SK-N-SH (cell line): ENCODE results near the gene BHLHA9. TPM values are rescaled to one million over a fixed set of nuclear protein-coding genes. Genes with fewer than 3 reads are reported as not detected.
"Not testable (repeated sequence)": the region's sequence is repeated elsewhere in the genome, so short reads cannot be mapped to it uniquely, and the experiment has no call there.

Experiments
- CTCF ChIA-PET: fragments of 300-600, 350-600 bp; formaldehyde crosslinking; extraction: SDS; loops from one replicate; lab custom pipeline; 2021; lab: Yijun Ruan, JAX
- POLR2A ChIA-PET: fragments of 350-600 bp; sonication (Branson Sonifier 250); formaldehyde crosslinking; extraction: SDS; loops from one replicate; lab custom pipeline; 2020; ENCODE audit warnings: antibody characterized with exemption, inconsistent platforms; lab: Yijun Ruan, JAX
- DNase-seq: peaks from one replicate; pipeline ENCODE4 v3.0.0; 2012
- H2AFZ ChIP-seq: fragments of 200-600 bp; sonication (generic); 2 replicates; pipeline ENCODE4 v1.8.1; 2016; ENCODE audit warnings: antibody characterized with exemption, mild to moderate bottlenecking, low read depth
- H3F3A ChIP-seq: fragments of 200-600 bp; sonication (generic); replicated peaks from 2 replicates; pipeline ENCODE3; 2016; ENCODE audit warnings: antibody characterized with exemption, mild to moderate bottlenecking; ENCODE audit not compliant: insufficient read depth
- H3K27ac ChIP-seq, 2 experiments: fragments of 200-500 bp in 1 of 2; fragments of 200-600 bp in 1 of 2; sonication (Bioruptor generic) in 1 of 2; sonication (generic), shearing (Covaris generic) in 1 of 2; 2 replicates each; pipeline versions ENCODE4 v1.5.1 to v1.6.1; 2014 to 2016; ENCODE audit warnings: low read depth in 2 of 2, inconsistent platforms in 1 of 2, low read length in 1 of 2, mild to moderate bottlenecking in 1 of 2, mixed read lengths in 1 of 2
- H3K27me3 ChIP-seq: fragments of 200-600 bp; sonication (generic), shearing (Covaris generic); 2 replicates; pipeline ENCODE4 v1.6.1; 2016; ENCODE audit warnings: mixed run types; ENCODE audit not compliant: insufficient read depth
- H3K36me3 ChIP-seq, 2 experiments: fragments of 200-500 bp in 1 of 2; fragments of 200-600 bp in 1 of 2; sonication (Bioruptor generic) in 1 of 2; sonication (generic) in 1 of 2; replicated peaks in 1 of 2; 2 replicates each; pipeline versions ENCODE3 to v1.5.1; 2014 to 2016; ENCODE audit warnings: low read length in 1 of 2, mild to moderate bottlenecking in 1 of 2; ENCODE audit not compliant: insufficient read depth in 2 of 2, control insufficient read depth in 1 of 2
- H3K4me1 ChIP-seq, 2 experiments: fragments of 200-500 bp in 1 of 2; fragments of 200-600 bp in 1 of 2; sonication (Bioruptor generic) in 1 of 2; sonication (generic), shearing (Covaris generic) in 1 of 2; 2 replicates each; pipeline versions ENCODE4 v1.5.1 to v1.6.1; 2014 to 2016; ENCODE audit warnings: low read depth in 1 of 2, low read length in 1 of 2, mixed run types in 1 of 2; ENCODE audit not compliant: insufficient read depth in 2 of 2, control insufficient read depth in 1 of 2
- H3K4me2 ChIP-seq: fragments of 200-600 bp; sonication (generic), shearing (Covaris generic); 2 replicates; pipeline ENCODE4 v1.6.1; 2017; ENCODE audit warnings: mixed run types
- H3K4me3 ChIP-seq, 2 experiments: fragments of 200-500 bp in 1 of 2; fragments of 200-600 bp in 1 of 2; sonication (Bioruptor generic) in 1 of 2; sonication (generic), shearing (Covaris generic) in 1 of 2; 2 replicates each; pipeline versions ENCODE4 v1.5.1 to v1.8.1; 2014 to 2016; ENCODE audit warnings: low read depth in 2 of 2, inconsistent platforms in 1 of 2, low read length in 1 of 2, mild to moderate bottlenecking in 1 of 2, mixed read lengths in 1 of 2, moderate library complexity in 1 of 2
- H3K79me2 ChIP-seq: fragments of 200-600 bp; sonication (generic); 2 replicates; pipeline ENCODE4 v1.8.1; 2017; ENCODE audit warnings: mild to moderate bottlenecking; ENCODE audit not compliant: insufficient read depth
- H3K9ac ChIP-seq: fragments of 200-600 bp; sonication (generic); 2 replicates; pipeline ENCODE4 v1.6.1; 2017; ENCODE audit warnings: mixed run types
- H3K9me2 ChIP-seq: fragments of 200-600 bp; sonication (generic); 2 replicates; pipeline ENCODE4 v1.6.1; 2017; ENCODE audit warnings: mixed run types
- H3K9me3 ChIP-seq: fragments of 200-600 bp; sonication (generic); 2 replicates; pipeline ENCODE4 v1.6.1; 2017; ENCODE audit warnings: mixed run types, mild to moderate bottlenecking, moderate library complexity
- H4K20me1 ChIP-seq: fragments of 200-600 bp; sonication (generic); 2 replicates; pipeline ENCODE4 v1.6.1; 2017; ENCODE audit warnings: mild to moderate bottlenecking, mixed run types; ENCODE audit not compliant: insufficient read depth
- CHD2 ChIP-seq: fragments of 150-350 bp; IDR thresholded peaks from 2 replicates; pipeline ENCODE4 v1.6.1; 2018; ENCODE audit warnings: low read length; ENCODE audit not compliant: partially characterized antibody
- EZH2phosphoT487 ChIP-seq: fragments of 200-600 bp; sonication (generic); IDR thresholded peaks from 2 replicates; pipeline ENCODE4 v1.6.1; 2017; ENCODE audit warnings: low read depth, mixed run types, mild to moderate bottlenecking, antibody characterized with exemption, moderate library complexity, borderline replicate concordance
- FOSL2 ChIP-seq: IDR thresholded peaks from 2 replicates; pipeline ENCODE4 v1.4.0; 2012; ENCODE audit warnings: low read depth, mild to moderate bottlenecking, moderate library complexity, borderline replicate concordance
- FOXJ3 ChIP-seq: sonication (generic); formaldehyde crosslinking; IDR thresholded peaks from 2 replicates; pipeline ENCODE4 v1.5.1; 2020; ENCODE audit warnings: mild to moderate bottlenecking, missing genetic modification reagents
- GATA2 ChIP-seq: sonication (generic); formaldehyde crosslinking; IDR thresholded peaks from 2 replicates; pipeline ENCODE4 v1.5.0; 2020; ENCODE audit warnings: mild to moderate bottlenecking, missing genetic modification reagents
- JUND ChIP-seq: IDR thresholded peaks from 2 replicates; pipeline ENCODE4 v1.4.0; 2012
- MEF2A ChIP-seq: IDR thresholded peaks from 2 replicates; pipeline ENCODE4 v1.4.0; 2012; ENCODE audit warnings: low read depth, borderline replicate concordance
- NFIC ChIP-seq: IDR thresholded peaks from 2 replicates; pipeline ENCODE4 v1.4.0; 2012; ENCODE audit warnings: borderline replicate concordance
- POLR2AphosphoS5 ChIP-seq: IDR thresholded peaks from 2 replicates; pipeline ENCODE4 v1.6.1; 2012; ENCODE audit warnings: low read depth, low read length
- RAD21 ChIP-seq: IDR thresholded peaks from 2 replicates; pipeline ENCODE4 v1.6.1; 2012; ENCODE audit warnings: mild to moderate bottlenecking, low read length
- RCOR1 ChIP-seq: fragments of 150-350 bp; IDR thresholded peaks from 2 replicates; pipeline ENCODE4 v1.6.1; 2017; ENCODE audit warnings: antibody characterized with exemption, low read length
- SIN3A ChIP-seq: IDR thresholded peaks from 2 replicates; pipeline ENCODE4 v1.6.1; 2012; ENCODE audit warnings: low read depth, mild to moderate bottlenecking, low read length, moderate library complexity, borderline replicate concordance
- SMC3 ChIP-seq: IDR thresholded peaks from 2 replicates; pipeline ENCODE4 v1.6.1; 2012; ENCODE audit warnings: low read depth, low read length, improper control_type of control experiment
- TAF1 ChIP-seq: IDR thresholded peaks from 2 replicates; pipeline ENCODE4 v1.6.1; 2012; ENCODE audit warnings: low read depth, mild to moderate bottlenecking, low read length, moderate library complexity, borderline replicate concordance
- TCF12 ChIP-seq: IDR thresholded peaks from 2 replicates; pipeline ENCODE4 v1.4.0; 2012
- WGBS: methylation state at CpG from one replicate; pipeline ENCODE4 v1.1.6; 2017; ENCODE audit warnings: low lambda C conversion rate; 5-methylcytosine and 5-hydroxymethylcytosine counted together
- polyA plus RNA-seq, 3 experiments: library from polyadenylated mRNA; depleted of rRNA; stranded (reverse); fragments of >200 nt; gene quantifications; 2 replicates each; pipeline ENCODE4 v1.2.3, GENCODE V29; 2012
- TF ChIP-seq, protein P1 (sequence below): IDR thresholded peaks from 2 replicates; pipeline ENCODE4 v1.6.1; 2012; ENCODE audit warnings: mild to moderate bottlenecking, low read depth, low read length, moderate library complexity
- TF ChIP-seq, protein P2 (sequence below): IDR thresholded peaks from 2 replicates; pipeline ENCODE4 v1.4.0; 2012; ENCODE audit warnings: low read depth, borderline replicate concordance

The BHLHA9 gene
- polyA plus RNA-seq, 1 of the 3 experiments (the other 2 are of a cell fraction): not detected

DNA sequence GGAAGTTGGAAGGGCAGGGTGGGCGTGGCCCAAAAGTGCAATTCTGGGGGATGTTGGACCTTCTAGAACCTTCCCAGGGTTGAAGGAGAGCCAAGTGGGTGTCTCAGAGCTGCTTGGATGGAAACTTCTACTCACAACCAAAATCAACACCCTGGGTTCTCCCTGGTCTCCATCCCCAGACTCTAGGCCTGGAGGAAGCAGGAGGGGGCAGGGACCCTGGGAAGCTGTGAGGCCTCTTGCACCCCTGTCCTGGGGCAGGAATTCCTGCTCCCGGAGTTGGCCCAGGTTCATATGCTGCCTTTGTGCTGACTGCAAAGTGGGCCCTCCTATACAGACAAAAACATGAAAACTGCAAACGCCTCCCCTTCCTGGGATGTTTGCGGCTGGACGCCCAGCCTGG is 34.3 kb downstream of the BHLHA9 start:
- ChIA-PET CTCF (no interaction called here), POLR2A (no interaction called here)
- WGBS: 60% methylated on average over 5 of the region's 5 CpGs
- H3F3A ChIP-seq: no peaks in the 10 kb centered on the region
- H3K4me1 ChIP-seq: no peaks in the 10 kb centered on the region
- no peaks in the 10 kb centered on the region for H3K36me3 ChIP-seq
- H3K9me3 ChIP-seq: no peaks in the 10 kb centered on the region
- H3K79me2 ChIP-seq: no peaks in the 10 kb centered on the region
- H3K27ac ChIP-seq: no peak overlapping the region
- no peak for DNase-seq
- H3K9me2 ChIP-seq: no peaks in the 10 kb centered on the region
- no peak overlapping the region for H3K4me2 ChIP-seq
- H2AFZ ChIP-seq: no peak overlapping the region
- no peaks in the 10 kb centered on the region for H4K20me1 ChIP-seq
- no peak overlapping the region for H3K9ac ChIP-seq
- H3K4me3 ChIP-seq: no peak overlapping the region
- peaks cover 7% of the 10 kb centered on the region for H3K27me3 ChIP-seq
- TF ChIP-seq TCF12 (no peak), NFIC (no peak), JUND (no peak), RCOR1 (no peak)

DNA sequence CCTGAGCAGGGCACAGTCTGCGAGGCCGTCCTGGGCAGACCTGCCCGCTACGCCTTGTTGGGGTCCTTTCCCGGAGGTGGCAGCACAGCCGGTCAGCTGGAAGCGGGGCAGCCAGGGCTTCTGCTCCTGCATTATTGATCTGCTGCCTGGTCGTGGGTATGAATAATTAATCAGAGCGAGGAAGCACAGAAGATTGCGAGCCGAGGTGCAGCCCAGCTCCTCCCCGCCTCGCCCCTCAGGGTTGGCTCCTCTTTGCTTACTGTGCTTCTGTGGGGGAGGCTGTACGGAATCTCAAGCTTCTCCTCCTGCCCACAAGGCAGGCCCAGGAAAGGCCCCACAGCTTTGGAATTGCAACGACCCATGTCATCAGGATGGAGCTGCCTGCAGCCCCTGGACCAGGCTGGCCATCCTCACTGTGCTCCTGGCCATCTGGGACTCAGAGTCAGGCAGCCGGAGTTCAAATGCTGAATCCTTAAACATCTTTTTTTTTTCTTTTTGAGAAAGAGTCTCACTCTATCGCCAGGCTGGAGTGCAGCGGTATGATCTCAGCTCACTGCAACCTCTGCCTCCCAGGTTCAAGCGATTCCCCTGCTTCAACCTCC is 34.8 kb downstream of the BHLHA9 start:
- Histone ChIP-seq H3F3A (no peaks in the 10 kb centered on the region), H3K9me2 (no peaks in the 10 kb centered on the region), H3K4me2 (no peak overlapping the region), H3K27me3 (peaks cover 7% of the 10 kb centered on the region), H3K4me3 (no peak overlapping the region), H2AFZ (no peak overlapping the region), H4K20me1 (no peaks in the 10 kb centered on the region), H3K9me3 (no peaks in the 10 kb centered on the region), H3K4me1 (no peaks in the 10 kb centered on the region), H3K79me2 (no peaks in the 10 kb centered on the region), H3K9ac (no peak overlapping the region), H3K36me3 (no peaks in the 10 kb centered on the region), H3K27ac (no peak overlapping the region)
- DNase-seq: no peak
- TF ChIP-seq, protein P1, sequence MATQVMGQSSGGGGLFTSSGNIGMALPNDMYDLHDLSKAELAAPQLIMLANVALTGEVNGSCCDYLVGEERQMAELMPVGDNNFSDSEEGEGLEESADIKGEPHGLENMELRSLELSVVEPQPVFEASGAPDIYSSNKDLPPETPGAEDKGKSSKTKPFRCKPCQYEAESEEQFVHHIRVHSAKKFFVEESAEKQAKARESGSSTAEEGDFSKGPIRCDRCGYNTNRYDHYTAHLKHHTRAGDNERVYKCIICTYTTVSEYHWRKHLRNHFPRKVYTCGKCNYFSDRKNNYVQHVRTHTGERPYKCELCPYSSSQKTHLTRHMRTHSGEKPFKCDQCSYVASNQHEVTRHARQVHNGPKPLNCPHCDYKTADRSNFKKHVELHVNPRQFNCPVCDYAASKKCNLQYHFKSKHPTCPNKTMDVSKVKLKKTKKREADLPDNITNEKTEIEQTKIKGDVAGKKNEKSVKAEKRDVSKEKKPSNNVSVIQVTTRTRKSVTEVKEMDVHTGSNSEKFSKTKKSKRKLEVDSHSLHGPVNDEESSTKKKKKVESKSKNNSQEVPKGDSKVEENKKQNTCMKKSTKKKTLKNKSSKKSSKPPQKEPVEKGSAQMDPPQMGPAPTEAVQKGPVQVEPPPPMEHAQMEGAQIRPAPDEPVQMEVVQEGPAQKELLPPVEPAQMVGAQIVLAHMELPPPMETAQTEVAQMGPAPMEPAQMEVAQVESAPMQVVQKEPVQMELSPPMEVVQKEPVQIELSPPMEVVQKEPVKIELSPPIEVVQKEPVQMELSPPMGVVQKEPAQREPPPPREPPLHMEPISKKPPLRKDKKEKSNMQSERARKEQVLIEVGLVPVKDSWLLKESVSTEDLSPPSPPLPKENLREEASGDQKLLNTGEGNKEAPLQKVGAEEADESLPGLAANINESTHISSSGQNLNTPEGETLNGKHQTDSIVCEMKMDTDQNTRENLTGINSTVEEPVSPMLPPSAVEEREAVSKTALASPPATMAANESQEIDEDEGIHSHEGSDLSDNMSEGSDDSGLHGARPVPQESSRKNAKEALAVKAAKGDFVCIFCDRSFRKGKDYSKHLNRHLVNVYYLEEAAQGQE: no peak
- TF ChIP-seq SIN3A (no peak), CHD2 (no peak), POLR2AphosphoS5 (no peak), FOSL2 (no peak), GATA2 (CRISPR knock-in tag) (no peak), FOXJ3 (CRISPR knock-in tag) (no peak), EZH2phosphoT487 (no peak), SMC3 (no peak), RAD21 (no peak), MEF2A (no peak), JUND (no peak), TAF1 (no peak)
- TF ChIP-seq, protein P2, sequence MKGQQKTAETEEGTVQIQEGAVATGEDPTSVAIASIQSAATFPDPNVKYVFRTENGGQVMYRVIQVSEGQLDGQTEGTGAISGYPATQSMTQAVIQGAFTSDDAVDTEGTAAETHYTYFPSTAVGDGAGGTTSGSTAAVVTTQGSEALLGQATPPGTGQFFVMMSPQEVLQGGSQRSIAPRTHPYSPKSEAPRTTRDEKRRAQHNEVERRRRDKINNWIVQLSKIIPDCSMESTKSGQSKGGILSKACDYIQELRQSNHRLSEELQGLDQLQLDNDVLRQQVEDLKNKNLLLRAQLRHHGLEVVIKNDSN: no peak
- POLR2A ChIA-PET: no interaction called here
- CTCF ChIA-PET: no interaction called here
- 83% methylated on average over 7 of the region's 19 CpGs for WGBS

DNA sequence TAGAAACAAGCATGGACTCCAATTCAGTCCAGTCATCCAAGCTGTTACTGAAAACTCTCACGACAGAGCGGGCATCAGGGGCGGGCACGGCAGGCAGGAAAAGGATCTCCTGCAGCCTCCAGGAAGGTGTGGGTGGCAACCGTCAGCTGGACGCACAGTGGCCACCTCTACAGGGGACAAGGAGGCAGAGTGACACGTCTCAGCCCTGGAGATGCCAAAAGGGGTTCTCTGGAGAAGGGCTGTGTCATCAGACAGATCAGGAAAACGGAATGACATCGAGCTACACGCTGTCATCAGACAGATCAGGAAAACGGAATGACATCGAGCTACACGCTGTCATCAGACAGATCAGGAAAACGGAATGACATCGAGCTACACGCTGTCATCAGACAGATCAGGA is 37.6 kb downstream of the BHLHA9 start:
- H3K36me3 ChIP-seq, H3K4me2 ChIP-seq, H3F3A ChIP-seq, H3K9ac ChIP-seq, DNase-seq, H3K4me3 ChIP-seq, H3K79me2 ChIP-seq, CTCF ChIA-PET, H4K20me1 ChIP-seq, H3K9me2 ChIP-seq, H3K4me1 ChIP-seq, H3K9me3 ChIP-seq, H3K27ac ChIP-seq, H2AFZ ChIP-seq, POLR2A ChIA-PET: not testable (repeated sequence)
- WGBS: 46% methylated on average over 11 of the region's 16 CpGs
- H3K27me3 ChIP-seq: peaks cover 20% of the 10 kb centered on the region
